Measurements from ENCODE around the gene SLAMF7. TPM values are rescaled to one million over a fixed set of nuclear protein-coding genes. Genes with fewer than 3 reads are reported as not detected.

SLAMF7 gene
- total RNA-seq, 4 donors from 2014 or later = 0.91 to 8.0 (median 4.5) TPM

DNA sequence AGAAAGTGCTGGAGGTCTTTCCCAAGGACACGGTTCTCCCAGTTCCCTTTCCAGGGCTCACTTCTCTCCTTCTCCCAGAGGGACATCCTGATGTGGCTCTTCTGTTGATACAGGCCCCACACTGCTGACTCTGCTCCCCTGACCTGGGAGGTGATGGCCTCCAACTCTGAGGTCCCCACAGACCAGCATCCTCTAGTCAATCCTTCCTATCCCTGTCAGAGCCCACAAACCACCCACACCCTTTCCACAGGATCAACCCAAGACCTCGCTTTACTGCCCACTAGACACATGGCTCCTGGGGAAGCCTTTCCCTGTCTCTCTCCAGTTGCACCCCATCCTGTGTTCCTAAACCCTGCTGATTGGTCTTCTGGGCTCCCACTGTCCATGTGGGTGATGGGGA, 11.6 kb downstream of the SLAMF7 start:
- TF ChIP-seq, protein P1, sequence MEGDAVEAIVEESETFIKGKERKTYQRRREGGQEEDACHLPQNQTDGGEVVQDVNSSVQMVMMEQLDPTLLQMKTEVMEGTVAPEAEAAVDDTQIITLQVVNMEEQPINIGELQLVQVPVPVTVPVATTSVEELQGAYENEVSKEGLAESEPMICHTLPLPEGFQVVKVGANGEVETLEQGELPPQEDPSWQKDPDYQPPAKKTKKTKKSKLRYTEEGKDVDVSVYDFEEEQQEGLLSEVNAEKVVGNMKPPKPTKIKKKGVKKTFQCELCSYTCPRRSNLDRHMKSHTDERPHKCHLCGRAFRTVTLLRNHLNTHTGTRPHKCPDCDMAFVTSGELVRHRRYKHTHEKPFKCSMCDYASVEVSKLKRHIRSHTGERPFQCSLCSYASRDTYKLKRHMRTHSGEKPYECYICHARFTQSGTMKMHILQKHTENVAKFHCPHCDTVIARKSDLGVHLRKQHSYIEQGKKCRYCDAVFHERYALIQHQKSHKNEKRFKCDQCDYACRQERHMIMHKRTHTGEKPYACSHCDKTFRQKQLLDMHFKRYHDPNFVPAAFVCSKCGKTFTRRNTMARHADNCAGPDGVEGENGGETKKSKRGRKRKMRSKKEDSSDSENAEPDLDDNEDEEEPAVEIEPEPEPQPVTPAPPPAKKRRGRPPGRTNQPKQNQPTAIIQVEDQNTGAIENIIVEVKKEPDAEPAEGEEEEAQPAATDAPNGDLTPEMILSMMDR (IDR thresholded peaks at IDR 0.05) = no peak
- no peak for TF ChIP-seq POLR2A (IDR thresholded peaks at IDR 0.05)
- no peak for DNase-seq (ENCODE audit: low spot score in 2 of 2)
- no peak overlapping the region for H3K4me3 ChIP-seq (ENCODE audit: low read depth, poor library complexity, severe bottlenecking)
- intact Hi-C loops (cut with DNase I; ENCODE audit: low total_unique reads) = no loop called here
- WGBS, 2 donors = 92 to 100% methylated on average over 2 of the region's 2 CpGs

- intact Hi-C loops (cut with DNase I; ENCODE audit: low total_unique reads) = no loop called here
- WGBS, 2 donors = 60 to 61% methylated on average over 3 of the region's 3 CpGs
- no peak for TF ChIP-seq POLR2A (IDR thresholded peaks at IDR 0.05)
- TF ChIP-seq, protein P1 (IDR thresholded peaks at IDR 0.05) = no peak
- no peak for DNase-seq (ENCODE audit: low spot score in 2 of 2)
- H3K4me3 ChIP-seq (ENCODE audit: low read depth, poor library complexity, severe bottlenecking) = no peak overlapping the region
These were observed 13.4 kb downstream of the SLAMF7 start for GRCh38 chr1:160752406-160752805.

DNA sequence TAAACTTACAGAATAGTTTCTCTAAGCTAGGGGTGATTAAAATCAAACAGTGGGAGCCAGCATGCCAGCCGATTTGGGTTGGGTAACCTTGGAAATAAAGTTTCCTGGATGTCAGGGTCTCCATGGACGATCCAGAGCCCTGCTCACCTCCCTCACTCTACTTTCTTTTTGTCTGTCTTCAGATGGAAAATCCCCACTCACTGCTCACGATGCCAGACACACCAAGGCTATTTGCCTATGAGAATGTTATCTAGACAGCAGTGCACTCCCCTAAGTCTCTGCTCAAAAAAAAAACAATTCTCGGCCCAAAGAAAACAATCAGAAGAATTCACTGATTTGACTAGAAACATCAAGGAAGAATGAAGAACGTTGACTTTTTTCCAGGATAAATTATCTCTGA, 13.9 kb downstream of the SLAMF7 start:
- intact Hi-C loops (cut with DNase I; ENCODE audit: low total_unique reads) = no loop called here
- TF ChIP-seq, protein P1 (IDR thresholded peaks at IDR 0.05) = no peak
- no peak for TF ChIP-seq POLR2A (IDR thresholded peaks at IDR 0.05)
- DNase-seq (ENCODE audit: low spot score in 2 of 2) = no peak
- WGBS, 2 donors = 38 to 42% methylated on average over 5 of the region's 5 CpGs
- no peak overlapping the region for H3K4me3 ChIP-seq (ENCODE audit: low read depth, poor library complexity, severe bottlenecking)

DNA sequence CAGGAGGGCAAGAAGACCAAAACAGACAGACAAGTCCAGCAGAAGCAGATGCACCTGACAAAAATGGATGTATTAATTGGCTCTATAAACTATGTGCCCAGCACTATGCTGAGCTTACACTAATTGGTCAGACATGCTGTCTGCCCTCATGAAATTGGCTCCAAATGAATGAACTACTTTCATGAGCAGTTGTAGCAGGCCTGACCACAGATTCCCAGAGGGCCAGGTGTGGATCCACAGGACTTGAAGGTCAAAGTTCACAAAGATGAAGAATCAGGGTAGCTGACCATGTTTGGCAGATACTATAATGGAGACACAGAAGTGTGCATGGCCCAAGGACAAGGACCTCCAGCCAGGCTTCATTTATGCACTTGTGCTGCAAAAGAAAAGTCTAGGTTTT, 14.5 kb downstream of the SLAMF7 start:
- DNase-seq (ENCODE audit: low spot score in 2 of 2) = no peak
- H3K4me3 ChIP-seq (ENCODE audit: low read depth, poor library complexity, severe bottlenecking) = no peak overlapping the region
- intact Hi-C loops (cut with DNase I; ENCODE audit: low total_unique reads) = no loop called here
- no peak for TF ChIP-seq POLR2A (IDR thresholded peaks at IDR 0.05)
- TF ChIP-seq, protein P1 (IDR thresholded peaks at IDR 0.05) = no peak

GRCh38 chr1:160755461-160755860, 16.4 kb downstream of the SLAMF7 start:
- WGBS, 2 donors = 93 to 97% methylated on average over 2 of the region's 2 CpGs
- TF ChIP-seq, protein P1 (IDR thresholded peaks at IDR 0.05) = no peak
- TF ChIP-seq POLR2A (IDR thresholded peaks at IDR 0.05) = no peak
- DNase-seq (ENCODE audit: low spot score in 2 of 2) = no peak
- intact Hi-C loops (cut with DNase I; ENCODE audit: low total_unique reads) = no loop called here
- no peak overlapping the region for H3K4me3 ChIP-seq (ENCODE audit: low read depth, poor library complexity, severe bottlenecking)
